Measurements from ENCODE around the gene OPN5.
A peak's percentile ranks its signal among the peaks of the same experiment; 100 is the strongest.
"Not testable (repeated sequence)": the region's sequence is repeated elsewhere in the genome, so short reads cannot be mapped to it uniquely, and the experiment has no call there.

The OPN5 gene

GRCh38 chr6:47781732-47782131 lies at the start of gene OPN5:
OPN5 (plus strand) TSS chr6:47782032; CDS start chr6:47782067, 35 bp downstream.
- DNase-seq: no peak

GRCh38 chr6:47733879-47734558 lies 47.8 kb upstream of the OPN5 start:
- peak in 1 of 2 donors; percentile 21 for DNase-seq

- no peak for DNase-seq
Observed at GRCh38 chr6:47734831-47735481, 46.9 kb upstream of the OPN5 start.

- DNase-seq: no peak
Observed at GRCh38 chr6:47736083-47736700, 45.6 kb upstream of the OPN5 start.

- DNase-seq: no peak
Observed at GRCh38 chr6:47737406-47737805, 44.4 kb upstream of the OPN5 start.

- no peak for DNase-seq
Observed at GRCh38 chr6:47740714-47741113, 41.1 kb upstream of the OPN5 start.

- no peak for DNase-seq
Observed at GRCh38 chr6:47741807-47742206, 40.0 kb upstream of the OPN5 start.

GRCh38 chr6:47743744-47744143 lies 38.1 kb upstream of the OPN5 start:
- DNase-seq: no peak

- DNase-seq: not testable (repeated sequence)
Observed at GRCh38 chr6:47745269-47745668, 36.6 kb upstream of the OPN5 start.

- DNase-seq: no peak
Observed at GRCh38 chr6:47749757-47750156, 32.1 kb upstream of the OPN5 start.

- DNase-seq: no peak
Observed at GRCh38 chr6:47752801-47753200, 29.0 kb upstream of the OPN5 start.

- no peak for DNase-seq
Observed at GRCh38 chr6:47759364-47759763, 22.5 kb upstream of the OPN5 start.

- DNase-seq: no peak
Observed at GRCh38 chr6:47762502-47762901, 19.3 kb upstream of the OPN5 start.

GRCh38 chr6:47766445-47766844 lies 15.4 kb upstream of the OPN5 start:
- DNase-seq: no peak

- DNase-seq: no peak
Observed at GRCh38 chr6:47767102-47767501, 14.7 kb upstream of the OPN5 start.

- DNase-seq: no peak
Observed at GRCh38 chr6:47769982-47770381, 11.8 kb upstream of the OPN5 start.

- DNase-seq: no peak
Observed at GRCh38 chr6:47772359-47772758, 9.5 kb upstream of the OPN5 start.

GRCh38 chr6:47773005-47773404 lies 8.8 kb upstream of the OPN5 start:
- no peak for DNase-seq

- peak; percentile 19 to 53 for DNase-seq
Observed at GRCh38 chr6:47780510-47781356, 1.1 kb upstream of the OPN5 start.

GRCh38 chr6:47785182-47785581 lies 3.4 kb downstream of the OPN5 start:
- DNase-seq: no peak

GRCh38 chr6:47787620-47788497 lies 6.0 kb downstream of the OPN5 start:
- peak; percentile 35 to 49 for DNase-seq

GRCh38 chr6:47788498-47788884 lies 6.7 kb downstream of the OPN5 start:
- no peak for DNase-seq

All from CD4-positive, alpha-beta T cell treated with Interleukin-4 for 1 hour (primary cell).